SK-N-SH treated with all-trans-retinoic acid at 6 μM for 48 hours (cell line): ENCODE measurements around the gene SMAD3.

Experiments
- CSDC2 ChIP-seq: fragments of 250-450 bp; sonication (Bioruptor Pico); IDR thresholded peaks from 2 replicates; pipeline ENCODE4 v1.5.0; 2020; ENCODE audit warnings: mild to moderate bottlenecking, moderate library complexity
- RARB ChIP-seq: fragments of 250-450 bp; sonication (Bioruptor Pico); IDR thresholded peaks from 2 replicates; pipeline ENCODE4 v1.8.0; 2021; ENCODE audit warnings: mild to moderate bottlenecking, moderate library complexity
- ZFP3 ChIP-seq: fragments of 250-450 bp; sonication (Bioruptor Pico); IDR thresholded peaks from 2 replicates; pipeline ENCODE4 v1.5.0; 2020; ENCODE audit warnings: mild to moderate bottlenecking, moderate library complexity
- ZNF70 ChIP-seq: fragments of 450-650 bp; formaldehyde crosslinking; IDR thresholded peaks from 2 replicates; pipeline ENCODE4 v1.5.0; 2020; ENCODE audit warnings: mild to moderate bottlenecking, moderate library complexity
- TF ChIP-seq, protein P1 (sequence below): fragments of 250-450 bp; sonication (Bioruptor Pico); IDR thresholded peaks from 2 replicates; pipeline ENCODE4 v1.8.0; 2021; ENCODE audit warnings: low read depth, mild to moderate bottlenecking, moderate library complexity, borderline replicate concordance

DNA sequence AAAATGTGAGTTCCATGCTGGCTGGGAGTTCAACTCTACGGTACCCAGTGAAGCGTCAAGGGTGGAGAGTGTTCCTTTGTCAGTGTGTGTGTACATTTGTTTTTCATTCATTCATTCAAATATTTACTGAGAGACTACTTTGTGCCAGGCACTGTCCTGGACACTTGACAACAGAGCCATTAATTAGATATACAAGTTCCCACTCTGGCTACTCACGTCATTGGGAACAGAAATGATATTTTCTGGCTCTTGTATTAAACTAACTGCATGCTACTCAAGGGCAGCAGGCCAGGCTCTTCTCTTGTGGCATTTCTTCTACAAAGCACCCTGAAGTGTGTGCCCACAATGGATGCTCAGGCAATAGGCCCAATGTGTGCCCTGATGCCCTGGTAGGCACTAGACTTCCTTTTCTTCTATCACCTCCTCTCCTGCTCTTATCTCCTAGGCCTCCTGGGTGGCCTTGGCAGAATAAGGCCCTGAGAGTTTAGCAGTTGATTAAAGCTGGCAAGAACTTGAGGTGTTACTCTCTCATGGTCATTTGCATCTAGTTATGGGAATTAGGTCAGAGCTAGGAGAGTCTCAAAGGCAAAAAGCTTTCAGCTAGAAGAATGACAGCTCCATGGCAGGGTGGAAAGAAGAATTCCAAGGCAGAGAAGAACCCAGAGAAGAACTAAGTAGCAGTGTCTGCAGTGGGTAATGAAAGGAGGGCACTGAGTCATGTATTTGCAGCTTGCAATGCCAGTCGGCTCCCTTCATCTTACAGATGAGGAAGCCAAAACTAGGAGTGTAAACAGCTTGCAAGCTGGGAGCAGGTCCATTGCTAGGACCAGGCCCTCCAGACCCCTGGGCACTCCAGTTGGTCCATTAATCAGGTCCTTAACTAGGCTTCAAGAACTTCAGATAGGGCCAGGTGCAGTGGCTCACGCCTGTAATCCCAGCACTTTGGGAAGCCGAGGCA, 14.0 kb upstream of the SMAD3 start:
- TF ChIP-seq RARB (CRISPR knock-in tag) (no peak), ZNF70 (no peak), CSDC2 (no peak), ZFP3 (CRISPR knock-in tag) (no peak)
- TF ChIP-seq, protein P1, sequence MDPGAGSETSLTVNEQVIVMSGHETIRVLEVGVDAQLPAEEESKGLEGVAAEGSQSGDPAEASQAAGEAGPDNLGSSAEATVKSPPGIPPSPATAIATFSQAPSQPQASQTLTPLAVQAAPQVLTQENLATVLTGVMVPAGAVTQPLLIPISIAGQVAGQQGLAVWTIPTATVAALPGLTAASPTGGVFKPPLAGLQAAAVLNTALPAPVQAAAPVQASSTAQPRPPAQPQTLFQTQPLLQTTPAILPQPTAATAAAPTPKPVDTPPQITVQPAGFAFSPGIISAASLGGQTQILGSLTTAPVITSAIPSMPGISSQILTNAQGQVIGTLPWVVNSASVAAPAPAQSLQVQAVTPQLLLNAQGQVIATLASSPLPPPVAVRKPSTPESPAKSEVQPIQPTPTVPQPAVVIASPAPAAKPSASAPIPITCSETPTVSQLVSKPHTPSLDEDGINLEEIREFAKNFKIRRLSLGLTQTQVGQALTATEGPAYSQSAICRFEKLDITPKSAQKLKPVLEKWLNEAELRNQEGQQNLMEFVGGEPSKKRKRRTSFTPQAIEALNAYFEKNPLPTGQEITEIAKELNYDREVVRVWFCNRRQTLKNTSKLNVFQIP (CRISPR knock-in tag) = no peak
